GM12892 (cell line): ENCODE data around the gene ADA.

ENCODE experiments used
- POLR2A ChIP-seq: IDR thresholded peaks from 2 replicates; pipeline ENCODE4 v1.6.1; 2011; ENCODE audit warnings: low read depth, low read length, control low read depth
- POLR2AphosphoS5 ChIP-seq: IDR thresholded peaks from 2 replicates; pipeline ENCODE4 v1.6.1; 2011; ENCODE audit warnings: low read depth, low read length, control low read depth
- TAF1 ChIP-seq: IDR thresholded peaks from 2 replicates; pipeline ENCODE4 v1.6.1; 2011; ENCODE audit warnings: low read depth, mild to moderate bottlenecking, control low read depth, low read length, borderline replicate concordance

- TF ChIP-seq POLR2A = no peak
- TF ChIP-seq POLR2AphosphoS5 = no peak
- TF ChIP-seq TAF1 = no peak
These were observed 30.2 kb downstream of the ADA start for GRCh38 chr20:44621325-44621724.
